UCSD-AML1 (cell line): ENCODE results near the gene C1QL2.

Experiments
- DNase-seq: peaks from one replicate; lab custom pipeline; 2025; ENCODE audit not compliant: unreplicated experiment; lab: John Stamatoyannopoulos, UW

The C1QL2 gene

DNA sequence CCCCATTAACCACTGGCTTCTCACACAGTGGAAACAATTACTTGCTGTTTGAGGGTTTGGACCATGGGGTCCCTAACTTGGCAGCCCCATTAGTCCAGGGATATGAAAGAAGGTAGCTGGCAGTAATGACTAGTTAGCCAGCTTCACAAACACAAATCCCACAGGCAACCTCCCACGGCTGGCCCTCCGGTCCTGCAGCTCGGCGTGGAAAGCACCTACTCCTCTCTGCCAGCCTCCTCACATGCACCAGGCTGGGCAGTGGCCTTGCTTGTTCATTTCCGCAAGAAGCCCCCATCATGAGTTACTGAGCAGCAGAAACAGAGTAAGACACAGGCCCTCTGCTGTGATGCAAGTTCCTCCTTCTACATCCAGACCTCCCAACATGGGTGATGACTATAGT is 13.7 kb downstream of the C1QL2 start:
- DNase-seq: no peak

DNA sequence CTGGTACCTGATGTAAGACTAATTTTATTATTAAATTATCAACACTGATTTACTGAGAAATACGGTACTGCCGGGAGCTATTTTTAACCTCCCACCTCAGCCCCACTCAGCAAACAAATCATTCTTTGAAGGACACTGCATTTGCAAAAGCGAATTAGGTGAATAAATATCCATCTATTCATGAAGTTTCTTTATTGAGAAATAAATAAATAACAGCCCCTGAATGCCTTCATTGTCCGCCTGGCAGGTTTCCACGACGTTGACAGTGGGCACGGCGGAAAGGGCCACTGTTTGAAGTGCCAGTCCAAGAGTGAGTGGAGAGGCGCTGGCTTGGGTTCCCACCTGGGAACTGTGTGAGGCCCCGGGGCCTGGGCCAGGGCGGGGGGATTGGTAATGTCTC is 15.7 kb downstream of the C1QL2 start:
- no peak for DNase-seq

DNA sequence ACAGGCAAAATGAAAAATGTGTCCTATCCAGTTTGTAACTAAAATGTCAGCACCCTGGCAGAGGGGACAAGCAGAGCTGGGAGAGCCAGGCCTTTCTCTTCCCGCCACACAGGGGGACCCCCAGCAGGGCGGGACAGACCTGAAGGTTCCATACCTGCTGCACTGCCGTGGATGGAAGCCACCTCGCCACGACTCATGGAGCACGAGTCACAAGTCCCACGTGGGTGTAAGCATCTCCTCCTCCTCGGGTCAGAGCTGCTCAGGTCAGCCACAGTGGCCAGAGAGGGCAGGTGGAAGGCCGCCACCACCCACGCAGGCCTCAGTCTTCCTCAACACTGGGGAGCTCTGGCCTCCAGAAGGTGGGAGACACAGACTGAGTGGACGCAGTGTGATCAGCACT is 21.0 kb downstream of the C1QL2 start:
- DNase-seq: no peak

DNA sequence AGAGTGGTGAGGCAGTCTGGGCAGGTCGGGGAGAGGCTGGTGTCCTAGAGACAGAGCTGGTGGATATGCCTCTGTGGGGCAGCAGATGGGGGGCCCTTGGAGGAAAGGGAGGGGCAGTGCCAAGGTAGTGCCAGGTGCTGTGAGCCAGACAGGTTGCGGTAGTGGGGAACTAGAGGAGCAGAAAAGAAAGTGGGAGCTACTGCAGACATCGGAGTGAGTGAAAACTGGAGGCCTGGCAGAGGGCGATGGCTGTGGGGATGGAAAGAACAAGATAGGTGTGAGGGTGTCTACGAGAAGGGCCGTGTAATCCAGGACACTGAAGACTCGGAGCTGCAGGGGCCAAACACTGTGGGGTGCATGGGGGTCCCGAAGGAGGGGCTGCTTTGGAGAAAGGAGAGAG is 21.7 kb downstream of the C1QL2 start:
- DNase-seq: no peak

DNA sequence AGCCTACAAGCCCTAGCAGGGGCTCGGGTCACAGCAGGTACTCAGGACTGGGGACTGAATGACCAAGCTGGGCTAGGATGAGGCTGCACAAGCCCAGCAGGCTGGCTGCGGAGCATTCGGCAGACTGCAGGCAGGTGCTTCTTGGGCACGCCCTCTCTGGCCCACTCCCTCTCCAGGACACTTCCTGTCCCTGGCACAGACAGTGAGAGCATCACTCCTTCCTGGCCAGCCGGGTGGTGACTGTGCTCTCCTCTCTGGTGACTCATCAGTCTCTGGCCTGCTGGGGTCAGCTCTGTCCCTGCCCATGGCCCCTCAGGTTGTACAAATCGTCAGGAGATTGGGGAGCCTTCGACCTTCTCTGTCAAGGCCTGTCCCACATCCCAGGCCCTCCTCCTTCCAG is 22.5 kb downstream of the C1QL2 start:
- DNase-seq: no peak

DNA sequence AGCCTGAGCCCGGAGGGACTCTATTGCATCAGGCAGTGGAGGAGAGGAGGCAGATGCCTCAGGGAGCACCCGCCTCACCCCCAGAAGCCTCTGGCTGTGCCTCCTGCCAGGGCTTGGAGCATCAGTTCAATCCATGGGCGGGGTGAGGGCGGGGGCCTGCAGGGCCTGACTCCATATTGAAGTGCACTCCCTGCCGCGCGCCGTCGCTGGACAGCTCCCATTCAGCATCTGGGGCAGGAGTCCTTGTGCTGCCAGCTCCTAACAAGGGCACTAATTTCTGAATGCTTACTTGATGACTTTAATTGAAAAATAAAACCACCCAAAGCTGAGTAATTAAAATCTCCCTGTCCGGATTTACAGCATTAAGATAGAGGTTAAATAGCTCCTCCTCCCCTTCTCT is 23.8 kb downstream of the C1QL2 start:
- no peak for DNase-seq

DNA sequence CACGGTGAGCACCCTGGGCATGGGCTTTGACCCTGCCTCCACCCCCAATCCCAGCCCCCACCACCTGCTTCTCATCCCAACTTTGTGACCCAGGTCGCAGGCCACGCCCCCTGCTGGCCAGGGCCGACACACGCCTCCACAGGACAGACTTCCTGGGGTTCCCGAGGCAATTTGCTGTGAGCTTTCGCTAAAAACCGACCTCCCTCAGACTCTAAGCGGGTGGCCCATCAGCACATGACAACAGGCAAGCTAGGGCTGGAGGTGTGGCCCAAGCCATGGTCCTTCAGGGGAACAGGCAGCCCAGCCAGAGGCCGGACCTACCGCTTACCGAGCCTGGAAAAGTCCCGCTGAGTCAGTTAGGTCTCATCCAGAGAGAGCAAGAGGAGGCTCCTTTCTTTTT is 31.9 kb downstream of the C1QL2 start:
- DNase-seq: peak; percentile 53

DNA sequence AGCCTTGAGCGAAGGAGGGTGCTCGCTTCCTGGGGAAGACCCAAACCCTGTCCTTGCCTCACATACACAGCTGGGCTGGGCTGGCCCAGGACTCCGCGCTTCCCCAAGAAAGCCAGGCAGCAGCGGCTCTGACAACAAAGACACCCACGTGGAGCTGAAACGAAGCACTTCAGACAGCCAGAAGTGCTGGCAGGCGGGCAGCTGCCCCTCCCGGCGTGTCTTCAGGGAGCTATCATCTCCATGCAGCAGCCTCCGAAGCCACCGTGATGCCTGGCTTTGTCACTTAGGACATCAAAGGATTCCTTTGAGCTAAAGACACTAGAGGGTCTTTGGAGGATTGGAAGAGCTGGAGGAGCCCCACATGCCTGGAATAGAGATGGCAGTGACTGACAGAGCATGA is 35.2 kb downstream of the C1QL2 start:
- DNase-seq: no peak

DNA sequence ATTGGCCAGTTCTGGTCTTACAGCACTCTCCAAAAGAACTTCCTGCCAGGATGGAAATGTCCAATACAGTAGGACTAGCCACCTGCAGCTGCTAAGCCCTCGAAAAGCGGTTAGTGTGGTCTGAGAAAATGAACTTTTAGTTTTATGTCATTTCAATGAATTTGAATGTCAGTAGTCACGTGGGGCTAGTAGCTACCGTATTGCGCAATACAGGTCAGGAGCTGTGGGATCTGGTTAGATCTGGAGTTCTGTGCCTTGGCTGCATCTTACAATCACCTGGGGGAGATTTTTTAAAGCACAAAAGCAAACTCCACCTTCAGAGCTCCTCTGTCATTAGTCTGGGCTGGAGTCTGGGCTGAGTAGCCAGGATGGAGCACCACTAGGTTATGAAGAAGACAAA is 35.9 kb downstream of the C1QL2 start:
- DNase-seq: no peak

DNA sequence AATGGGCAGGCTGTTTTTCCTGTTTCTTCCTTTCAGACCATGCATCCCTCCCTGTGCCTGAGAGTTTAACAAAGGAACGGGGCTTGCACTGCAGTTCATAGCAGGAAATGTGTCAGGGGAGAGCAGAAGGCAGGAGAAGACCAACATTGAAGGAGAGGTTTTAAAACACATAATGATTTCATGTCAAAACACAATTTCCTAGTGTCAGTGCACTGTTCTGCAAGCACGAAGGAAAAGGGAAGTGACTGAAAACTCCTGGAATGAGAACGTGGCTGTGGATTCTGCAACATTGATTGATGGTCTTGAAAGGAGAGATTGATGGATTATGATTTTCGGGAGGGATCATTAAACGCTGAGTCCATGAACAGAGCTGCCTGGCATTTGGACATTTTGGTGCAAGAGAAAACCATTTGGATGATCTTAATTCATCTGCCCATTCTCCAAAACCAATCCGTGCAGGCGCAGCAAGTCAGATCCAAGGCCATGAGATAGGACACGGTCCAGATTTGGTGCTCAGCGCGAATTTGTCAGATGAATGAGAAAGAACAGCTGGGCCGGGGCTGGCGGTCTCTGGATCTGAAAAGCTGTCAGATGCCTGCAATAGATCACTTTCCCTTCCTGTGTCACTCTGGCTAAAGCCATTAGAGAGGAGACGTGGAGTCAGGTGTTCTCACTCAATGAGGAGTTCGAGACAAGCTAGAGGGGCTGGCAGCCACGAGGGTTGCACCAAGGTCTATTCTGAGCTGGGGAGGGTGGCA is 38.4 kb downstream of the C1QL2 start:
- DNase-seq: no peak

DNA sequence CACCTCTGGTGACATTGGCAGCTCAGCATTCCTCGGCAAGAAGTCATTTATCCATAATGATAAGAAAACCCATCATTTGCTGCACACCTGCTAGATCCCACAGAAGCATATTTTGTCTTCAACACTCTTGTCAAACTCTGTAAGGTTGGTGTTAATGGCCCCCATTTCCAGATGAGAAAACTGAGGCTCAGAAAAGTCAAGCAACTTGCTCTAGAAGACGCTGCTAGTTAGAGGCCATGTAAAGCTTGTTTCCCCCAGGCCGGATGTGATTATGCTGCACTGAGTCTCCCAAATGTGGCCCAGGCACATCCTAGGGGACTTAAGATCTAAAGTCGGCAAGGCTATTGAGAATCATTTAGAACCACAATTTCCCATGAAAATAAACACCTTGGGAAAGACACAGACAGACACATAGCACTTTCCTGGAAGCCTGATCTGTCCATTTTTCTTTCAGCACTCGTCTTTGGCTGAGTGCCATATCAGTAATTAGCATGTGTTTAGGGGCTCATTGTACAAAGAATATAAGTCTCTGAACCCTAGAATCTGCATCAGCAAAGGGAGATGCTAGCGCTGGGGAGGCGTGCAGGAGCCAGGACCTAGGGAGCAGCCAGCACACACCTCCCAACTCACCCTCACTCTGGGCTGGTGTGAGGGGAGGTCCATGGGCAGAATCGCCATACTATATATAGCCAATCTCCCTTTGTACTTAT is 39.3 kb downstream of the C1QL2 start:
- DNase-seq: no peak

DNA sequence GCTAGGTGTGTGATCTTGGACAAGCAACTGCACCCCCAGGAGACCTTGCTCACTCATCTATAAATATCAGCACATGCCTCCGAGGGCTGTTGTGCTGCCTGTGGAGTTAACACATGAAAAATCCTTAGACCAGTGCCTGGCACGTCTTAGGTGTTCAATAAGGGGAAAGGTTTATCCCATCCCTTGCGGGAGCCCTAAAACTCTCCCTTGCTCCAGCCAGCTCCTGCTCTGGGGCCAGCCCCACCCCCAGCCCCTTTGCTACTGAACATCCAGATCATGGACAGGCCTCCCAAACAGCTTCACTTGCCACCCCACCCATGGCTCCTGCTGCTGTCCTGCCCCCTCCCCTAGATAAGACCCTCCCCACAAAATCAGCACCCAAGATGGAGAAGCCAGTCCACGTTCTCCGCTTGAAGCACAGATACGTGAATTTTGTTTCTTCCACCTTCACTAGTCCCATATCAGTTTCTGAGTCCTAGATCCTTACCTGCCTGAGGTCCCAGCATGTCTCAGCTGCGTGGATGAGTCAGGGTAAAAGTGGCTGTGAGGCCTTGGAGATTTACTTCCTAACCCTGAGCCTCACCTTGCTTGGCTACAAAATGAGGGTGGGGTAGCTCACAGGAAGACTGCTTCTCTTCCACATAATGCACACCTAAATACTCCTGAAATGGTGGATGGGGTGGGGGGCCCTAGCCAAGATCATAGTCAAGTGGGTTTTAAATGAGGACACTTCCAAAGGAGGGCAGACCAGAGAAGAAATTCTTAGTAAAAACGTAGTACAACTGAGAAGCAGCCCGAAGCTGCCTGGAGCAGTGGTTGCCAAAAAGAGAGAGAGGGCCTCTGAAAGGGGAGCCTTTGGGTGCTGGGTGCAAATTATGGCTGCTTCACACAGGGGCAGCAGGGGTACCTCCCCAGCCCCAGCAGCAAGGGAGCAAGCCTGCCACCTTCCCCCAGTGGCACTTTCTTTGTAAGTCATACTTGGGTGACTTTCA is 40.4 kb downstream of the C1QL2 start:
- DNase-seq: no peak

DNA sequence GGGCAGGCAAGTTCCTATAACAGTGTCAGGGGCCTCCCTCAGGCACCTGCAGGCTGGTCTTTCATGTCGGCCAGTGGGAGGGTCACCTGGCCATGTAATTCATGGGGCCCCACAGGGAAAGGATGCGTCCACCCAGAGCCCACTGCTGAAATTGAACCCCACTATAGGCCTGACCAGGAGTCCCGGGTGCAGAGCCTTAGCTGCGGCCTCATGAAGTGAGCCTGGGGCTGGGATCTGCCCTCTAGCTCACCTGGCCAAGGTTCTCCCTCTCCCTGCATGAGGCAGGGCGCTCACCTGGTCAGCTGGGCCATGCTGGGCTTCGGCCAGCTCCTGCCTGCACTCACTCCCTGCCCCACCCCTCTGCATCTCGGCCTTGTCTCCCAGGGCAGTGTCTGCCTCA is 41.1 kb downstream of the C1QL2 start:
- no peak for DNase-seq

DNA sequence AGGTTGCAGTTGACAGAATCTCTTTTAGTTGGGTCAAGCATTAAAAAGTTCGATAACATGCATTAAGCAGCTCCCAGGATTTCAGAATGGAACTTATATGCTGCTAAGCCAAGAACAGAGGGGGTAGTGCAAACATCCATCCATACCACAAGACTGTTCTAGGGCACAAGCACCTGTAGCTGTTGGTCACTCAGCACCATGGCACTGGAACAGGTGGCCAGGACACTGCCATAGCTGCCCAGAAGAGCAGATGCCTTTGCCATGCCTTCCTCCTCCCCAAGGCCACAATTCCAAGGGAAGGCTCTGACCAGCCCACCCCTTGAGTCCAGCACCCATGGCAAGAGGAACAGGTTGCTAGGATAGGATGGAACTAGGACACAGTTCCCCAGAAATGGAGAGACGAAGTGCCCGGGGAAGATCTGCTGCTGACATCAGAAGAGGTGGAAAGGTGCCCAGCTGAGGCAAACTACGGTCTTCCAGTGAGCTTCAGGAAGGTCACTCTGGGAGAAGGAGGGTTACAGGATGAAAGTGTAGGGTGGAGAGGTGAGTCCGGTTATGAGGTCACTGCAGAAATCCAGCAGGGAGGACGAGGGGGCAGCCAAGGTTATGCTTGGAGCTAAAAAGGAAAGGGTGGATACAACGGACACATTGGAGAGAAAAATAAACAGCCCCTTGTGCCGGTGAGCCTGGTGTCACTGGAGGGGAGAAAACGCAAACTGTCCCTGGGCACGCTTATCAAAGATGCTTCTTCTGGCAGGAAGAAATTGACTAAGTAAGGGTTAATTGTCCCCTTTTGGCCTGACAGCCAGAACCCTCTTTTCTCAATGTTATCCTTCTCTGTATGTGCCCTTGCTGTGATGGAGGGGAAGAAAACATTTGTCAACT is 41.9 kb downstream of the C1QL2 start:
- no peak for DNase-seq

DNA sequence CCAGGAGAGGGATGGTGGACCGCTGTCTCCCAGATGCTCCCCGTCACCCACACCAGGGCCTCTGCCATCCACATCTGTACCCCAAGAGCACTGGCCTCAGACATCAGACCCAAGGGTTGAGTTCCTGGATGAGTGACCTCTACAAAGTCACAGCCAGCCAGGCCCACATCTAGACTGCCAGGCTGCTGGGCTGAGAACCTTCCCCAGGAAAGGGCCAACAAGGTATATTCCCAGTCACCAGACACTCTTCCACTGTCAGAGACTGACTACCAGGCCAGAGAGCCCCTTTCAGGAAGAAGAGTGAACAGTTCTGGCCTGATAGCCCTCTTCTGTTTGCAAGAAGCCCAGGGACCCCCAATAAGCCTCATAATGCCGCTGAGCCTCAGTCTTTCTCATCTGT is 44.3 kb downstream of the C1QL2 start:
- no peak for DNase-seq

DNA sequence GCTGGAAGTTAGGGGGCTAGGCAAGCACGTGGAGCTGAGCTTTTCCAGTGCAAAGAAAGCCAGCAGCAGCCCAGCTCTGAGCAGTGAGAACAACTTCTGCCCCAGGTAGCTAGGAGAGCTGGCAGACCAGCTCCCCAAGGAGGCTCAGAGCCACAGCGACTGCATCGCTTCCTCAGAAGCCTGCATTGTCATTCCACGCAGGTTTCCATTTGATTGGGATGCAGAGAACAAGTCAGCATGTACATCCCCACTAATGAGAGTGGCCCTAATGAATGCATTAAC is 45.1 kb downstream of the C1QL2 start:
- no peak for DNase-seq

DNA sequence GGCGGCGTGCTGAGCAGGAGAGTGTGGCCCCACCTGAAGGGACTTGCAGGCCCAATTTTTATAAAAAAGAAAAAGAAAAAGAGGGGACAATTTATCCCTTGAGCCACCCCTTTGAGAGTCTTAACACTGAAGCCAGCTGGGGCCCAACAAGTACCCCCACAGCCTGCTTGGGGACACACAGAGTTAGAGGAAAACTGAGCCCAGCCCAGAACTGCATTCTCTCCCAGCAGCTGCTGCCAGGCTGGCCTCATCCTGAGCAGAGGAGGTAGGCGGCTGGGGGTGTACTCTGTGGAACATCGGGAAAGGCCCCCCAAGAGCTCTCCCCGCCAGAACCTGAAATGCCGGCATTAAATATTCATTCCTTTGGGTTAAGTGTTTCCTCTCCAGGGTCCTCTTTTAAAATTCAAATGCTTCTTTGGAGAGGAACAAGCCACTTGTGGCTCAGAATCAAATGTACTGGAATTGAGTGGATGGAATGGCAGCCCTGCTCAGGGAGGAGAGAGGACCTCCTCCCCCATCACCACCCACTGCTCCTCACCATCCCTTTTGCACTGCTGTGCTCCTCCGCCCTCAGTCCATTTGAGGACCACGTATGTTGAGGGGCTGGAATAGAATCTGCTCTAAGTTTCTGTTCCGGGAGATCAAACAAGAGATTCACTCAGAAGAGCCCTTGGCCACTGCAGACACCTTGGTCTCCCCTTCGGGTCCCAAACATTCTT is 45.6 kb downstream of the C1QL2 start:
- no peak for DNase-seq

DNA sequence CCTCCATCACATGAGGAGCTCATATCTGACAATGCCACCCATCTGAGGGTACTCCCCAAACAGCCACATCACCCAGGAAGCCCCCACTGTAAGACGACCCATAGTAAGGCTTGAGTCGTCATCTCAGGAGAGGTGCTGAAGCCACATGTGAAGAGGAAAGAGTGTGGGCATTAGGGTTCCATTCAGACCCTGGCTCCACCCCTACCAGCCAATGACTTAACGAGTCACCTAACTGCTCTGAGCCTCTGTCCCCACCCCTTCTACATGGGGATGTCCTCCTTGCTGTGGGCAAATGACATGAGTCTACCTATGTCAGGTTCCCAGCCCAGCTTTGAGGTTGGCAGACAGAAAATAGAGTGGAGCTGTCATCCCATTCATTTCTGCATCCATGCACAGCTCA is 46.3 kb downstream of the C1QL2 start:
- DNase-seq: no peak

DNA sequence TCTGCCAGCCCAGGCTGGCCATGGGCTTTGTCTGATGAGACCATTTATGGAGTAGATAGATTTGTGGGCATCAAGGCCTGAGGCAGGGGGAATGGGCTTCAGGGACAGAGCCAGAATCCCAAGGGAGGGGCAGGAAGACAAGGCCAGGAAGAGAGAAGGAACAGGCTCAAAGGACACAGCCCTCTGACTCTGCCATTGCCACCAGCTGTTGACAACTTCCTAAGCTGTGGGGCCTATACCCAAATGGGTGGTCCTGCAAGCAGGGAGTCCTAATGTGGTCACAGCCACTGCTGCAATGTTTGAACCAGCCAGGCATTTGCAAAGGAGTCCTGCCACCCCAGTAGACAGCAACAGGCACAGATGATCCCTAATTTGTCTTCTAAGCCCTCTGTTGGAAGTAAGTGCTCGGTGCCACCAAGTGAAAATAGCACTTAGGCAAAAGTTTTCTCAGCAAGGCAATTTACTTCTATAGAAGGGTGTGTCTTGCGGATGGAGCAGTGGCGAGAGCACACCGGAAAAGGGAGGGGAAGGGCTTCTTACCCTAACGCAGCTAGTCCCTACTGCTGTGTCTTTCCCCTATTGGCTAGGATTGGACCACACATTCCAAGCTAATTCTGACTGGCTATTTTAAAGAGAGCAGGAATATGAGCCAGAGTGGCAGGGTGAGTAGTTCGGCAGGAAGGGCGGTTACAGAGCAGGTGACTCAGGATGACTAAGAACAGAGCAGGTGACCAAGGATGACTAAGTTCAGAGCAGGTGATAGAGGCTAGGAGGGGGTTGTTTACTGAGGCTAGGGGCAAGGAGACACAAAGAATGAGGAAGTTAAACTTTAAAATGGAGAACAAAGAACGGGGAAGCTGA is 47.2 kb downstream of the C1QL2 start:
- DNase-seq: no peak
